GM21723 (cell line): ENCODE data around the gene AEN.

Source experiments
- ATAC-seq: cut with Tn5 transposase; IDR thresholded peaks from one replicate; pipeline ENCODE4 v1.9.1; 2021; ENCODE audit warnings: mild to moderate bottlenecking, moderate library complexity; ENCODE audit not compliant: unreplicated experiment

Gene AEN, protein sequence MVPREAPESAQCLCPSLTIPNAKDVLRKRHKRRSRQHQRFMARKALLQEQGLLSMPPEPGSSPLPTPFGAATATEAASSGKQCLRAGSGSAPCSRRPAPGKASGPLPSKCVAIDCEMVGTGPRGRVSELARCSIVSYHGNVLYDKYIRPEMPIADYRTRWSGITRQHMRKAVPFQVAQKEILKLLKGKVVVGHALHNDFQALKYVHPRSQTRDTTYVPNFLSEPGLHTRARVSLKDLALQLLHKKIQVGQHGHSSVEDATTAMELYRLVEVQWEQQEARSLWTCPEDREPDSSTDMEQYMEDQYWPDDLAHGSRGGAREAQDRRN

DNA sequence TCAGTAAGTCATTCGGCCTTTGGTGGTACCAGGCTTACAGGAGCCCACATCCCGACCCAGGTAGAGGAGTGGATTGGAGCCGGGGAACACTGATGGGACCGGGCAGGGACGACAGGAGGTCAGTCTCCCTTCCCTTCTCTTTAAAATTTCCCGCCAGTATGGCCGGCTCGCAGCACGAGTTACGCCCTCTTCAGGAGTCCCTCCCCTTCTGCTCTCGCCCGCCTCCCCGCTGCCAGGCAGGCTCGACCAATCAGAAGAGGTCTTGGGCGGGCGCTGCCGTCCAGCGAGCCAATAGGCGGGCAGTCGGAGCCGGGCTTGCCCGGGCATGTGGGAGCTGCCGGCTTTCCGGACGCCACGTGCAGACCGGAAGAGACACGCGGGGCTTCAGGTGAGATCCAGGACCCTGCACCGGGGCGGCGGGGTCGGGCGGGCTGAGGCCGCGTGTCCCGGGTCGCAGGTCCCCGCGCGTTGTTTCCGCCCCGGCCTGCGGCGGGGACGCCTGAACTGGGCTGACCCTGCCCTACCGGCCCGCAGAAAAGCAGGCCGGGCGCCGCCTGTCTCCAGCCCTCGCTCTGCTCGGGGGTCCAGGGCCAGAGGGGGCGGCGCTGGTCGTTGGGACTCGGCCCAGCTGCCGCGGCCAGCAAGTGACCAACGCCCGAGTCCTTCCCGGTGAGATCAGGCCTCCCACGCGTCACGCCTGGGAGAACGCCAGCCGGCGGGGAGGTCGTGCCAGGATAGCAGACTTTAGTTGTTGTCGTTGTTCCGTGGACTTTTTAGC, at the start of gene AEN:
Gene AEN (plus strand): TSS at position 346 of the 778 bp plus-strand sequence. CDS start 4,870 bp downstream, outside the sequence.
- peak; percentile 92 for ATAC-seq

DNA sequence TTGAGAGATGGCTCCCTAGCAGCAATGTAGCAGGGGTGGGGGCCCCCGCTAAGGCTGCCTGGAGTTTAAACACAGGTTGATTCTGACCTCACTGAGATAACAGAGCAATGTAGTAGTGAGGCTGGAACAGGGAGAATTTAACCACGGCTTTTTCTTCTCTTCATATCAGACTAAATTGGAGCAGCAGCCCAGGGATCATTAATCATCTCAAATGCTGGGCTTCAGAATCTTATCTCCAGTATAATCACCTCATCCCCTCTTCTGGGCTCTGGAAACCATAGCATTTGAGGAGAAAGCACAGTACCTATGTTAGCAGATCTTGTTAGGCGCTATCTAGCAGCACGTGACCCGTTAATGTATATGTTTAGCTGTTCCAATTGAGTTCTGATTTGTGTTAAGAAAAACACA, 49.3 kb upstream of the AEN start:
- ATAC-seq, result no peak

DNA sequence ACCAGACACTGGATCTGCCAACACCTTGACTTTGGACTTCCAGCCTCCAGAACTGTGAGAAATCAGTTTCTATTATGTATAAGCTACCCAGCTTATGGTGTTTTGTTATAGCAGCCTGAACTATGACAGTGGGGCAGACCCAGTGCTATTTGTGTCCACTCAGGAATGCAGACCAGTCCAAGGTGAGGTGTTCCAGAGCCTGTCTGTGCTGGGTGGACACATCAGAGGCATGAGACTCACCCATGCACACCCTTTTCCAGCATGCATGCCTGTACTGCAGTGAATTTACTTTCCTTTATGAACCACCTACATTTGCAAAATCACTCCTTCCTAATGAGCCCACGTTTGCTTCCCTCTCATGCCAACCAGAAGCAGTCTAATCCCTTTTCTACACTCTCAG, 47.1 kb upstream of the AEN start:
- ATAC-seq, result no peak

DNA sequence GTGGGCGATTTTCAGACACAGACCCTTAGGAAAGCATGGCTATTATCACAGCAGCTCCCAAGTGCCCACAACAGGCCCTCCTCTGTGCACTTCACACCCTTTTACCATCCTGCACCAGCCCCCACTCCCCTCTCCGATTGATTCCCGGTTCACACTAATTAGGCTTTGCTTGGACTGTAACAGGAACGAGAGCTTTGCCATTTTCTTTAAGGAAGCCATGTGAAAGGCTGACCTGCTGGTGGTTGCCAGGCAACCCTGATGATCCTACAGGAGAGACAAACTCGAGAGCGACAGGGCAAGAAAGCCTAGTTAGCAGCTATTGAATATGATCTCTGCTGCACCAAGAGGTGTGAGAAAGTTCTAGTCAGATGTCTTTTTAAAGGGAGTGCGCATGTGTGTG, 46.5 kb upstream of the AEN start:
- ATAC-seq, result no peak

DNA sequence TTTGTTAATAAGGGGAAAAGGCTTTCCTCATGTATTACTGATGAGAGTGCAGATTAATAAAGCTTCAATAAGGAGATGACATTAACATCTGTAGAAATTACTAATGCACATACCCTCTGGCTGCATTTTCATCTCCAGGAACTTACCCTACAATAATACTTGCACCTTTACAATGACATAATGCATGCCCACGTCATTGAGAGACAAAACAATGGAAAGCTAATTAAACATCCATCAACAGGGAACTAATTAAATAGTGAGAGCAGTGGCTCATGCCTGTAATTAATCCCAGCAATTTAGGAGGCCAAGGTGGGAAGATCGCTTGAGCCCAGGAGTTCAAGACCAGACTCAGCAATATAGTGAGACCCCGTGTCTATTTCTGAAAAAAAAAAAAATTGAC, 41.8 kb upstream of the AEN start:
- no peak for ATAC-seq

DNA sequence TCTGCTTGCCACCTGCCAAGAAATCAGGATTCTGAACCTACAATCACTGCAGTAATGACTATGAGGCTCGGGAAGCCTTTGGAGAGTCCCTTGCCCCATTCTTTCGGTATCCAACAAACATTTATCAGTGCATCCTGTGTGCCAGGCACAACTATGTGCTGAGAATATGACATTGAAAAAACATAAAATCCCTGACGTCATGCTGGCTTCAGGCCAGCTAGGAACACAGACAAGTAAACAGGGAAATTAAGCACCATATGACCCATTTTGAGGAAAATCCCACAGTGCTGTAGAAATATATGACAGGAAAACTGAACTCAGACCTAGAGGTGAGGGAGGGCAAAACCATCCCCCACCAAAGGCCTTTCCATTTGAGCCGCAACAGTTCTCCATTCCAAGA, 40.6 kb upstream of the AEN start:
- ATAC-seq, result no peak

DNA sequence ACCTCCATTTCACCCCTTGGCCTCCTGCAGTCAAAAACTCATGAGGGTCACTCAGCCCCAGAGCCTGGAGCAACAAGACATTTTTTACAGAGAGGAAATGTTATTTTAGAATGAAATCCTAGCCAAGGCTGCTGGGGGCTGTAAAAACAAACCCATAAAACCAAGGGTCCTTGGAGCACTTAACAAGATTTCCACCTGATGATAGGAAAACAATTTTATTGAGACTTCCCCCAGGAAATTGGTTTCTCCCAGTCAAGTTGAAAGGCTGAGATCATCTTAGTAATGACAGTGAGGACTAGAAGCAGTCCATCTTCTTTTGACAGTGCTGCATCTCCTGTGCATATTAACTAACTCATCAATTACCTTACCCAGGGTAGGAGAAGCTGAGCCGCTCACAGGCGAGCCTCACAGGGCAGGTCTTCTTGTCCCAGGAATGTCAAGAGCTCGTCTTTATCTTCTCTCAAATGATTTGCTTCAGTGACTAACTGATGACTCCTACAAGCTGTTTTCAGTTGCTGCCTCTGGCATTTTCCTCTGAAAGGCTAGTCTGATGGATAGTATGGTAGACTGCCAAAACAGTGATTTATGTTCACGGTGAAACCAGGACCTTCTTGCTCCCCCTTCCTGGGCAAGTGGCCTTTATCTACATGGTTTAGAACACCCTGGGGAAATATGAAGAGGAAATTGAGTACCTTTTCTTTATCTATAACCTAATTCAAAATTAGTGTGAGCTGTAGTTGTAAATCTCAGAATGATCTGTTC, 34.6 kb upstream of the AEN start:
- ATAC-seq, result no peak

DNA sequence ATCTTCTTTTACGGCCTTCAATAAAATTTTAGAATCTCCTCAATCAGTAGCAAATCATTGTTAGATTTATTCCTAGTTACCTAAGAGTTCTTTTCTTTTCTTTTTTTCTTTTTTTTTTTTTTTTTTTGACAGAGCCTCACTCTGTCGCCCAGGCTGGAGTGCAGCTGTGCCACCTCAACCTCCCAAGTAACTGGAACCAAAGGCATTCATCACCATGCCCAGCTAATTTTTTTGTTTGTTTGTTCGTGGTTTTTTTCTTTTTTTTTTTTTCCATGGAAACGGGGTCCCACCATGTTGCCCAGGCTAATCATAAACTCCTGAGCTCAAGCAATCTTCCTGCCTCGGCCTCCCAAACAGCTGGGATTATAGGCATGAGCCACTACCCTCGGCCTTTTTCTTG, 30.4 kb upstream of the AEN start:
- ATAC-seq, result no peak

DNA sequence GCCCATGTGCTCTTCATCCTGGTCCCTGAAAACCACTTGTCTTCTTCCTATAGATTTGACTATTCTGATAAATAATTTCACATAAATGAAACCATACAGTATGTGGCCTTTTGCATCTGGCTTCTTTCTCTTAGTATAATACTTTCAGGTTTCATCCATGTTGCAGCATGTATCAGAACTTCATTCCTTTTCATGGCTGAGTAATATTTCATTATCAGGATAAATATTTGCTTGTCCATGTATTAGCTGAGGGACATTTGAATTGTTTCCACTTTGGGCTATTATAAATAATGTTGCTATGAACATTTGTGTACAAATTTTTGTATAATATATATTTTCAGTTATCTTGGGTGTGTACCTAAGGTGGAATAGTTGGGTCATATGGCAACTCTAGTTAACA, 29.8 kb upstream of the AEN start:
- no peak for ATAC-seq

DNA sequence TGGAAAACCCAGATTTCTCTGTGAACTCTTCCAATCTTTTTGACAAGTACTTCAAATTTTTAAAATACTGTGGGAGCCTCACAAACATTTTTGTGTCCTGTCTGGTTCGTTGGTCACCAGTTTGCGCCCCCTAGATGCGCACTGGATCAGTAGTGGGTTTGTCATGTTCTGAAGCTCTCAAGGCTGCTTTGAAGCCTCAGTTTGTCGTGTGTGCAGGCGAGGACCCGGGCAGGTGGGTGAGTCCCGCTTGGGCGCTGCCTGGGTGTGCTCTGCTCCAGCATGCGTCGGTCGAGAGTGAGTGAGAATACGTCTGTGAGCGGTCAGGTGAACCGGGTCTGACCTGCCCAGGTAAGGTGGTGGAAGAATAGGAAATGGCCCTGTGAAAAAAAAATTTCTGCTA, 17.3 kb upstream of the AEN start:
- no peak for ATAC-seq

DNA sequence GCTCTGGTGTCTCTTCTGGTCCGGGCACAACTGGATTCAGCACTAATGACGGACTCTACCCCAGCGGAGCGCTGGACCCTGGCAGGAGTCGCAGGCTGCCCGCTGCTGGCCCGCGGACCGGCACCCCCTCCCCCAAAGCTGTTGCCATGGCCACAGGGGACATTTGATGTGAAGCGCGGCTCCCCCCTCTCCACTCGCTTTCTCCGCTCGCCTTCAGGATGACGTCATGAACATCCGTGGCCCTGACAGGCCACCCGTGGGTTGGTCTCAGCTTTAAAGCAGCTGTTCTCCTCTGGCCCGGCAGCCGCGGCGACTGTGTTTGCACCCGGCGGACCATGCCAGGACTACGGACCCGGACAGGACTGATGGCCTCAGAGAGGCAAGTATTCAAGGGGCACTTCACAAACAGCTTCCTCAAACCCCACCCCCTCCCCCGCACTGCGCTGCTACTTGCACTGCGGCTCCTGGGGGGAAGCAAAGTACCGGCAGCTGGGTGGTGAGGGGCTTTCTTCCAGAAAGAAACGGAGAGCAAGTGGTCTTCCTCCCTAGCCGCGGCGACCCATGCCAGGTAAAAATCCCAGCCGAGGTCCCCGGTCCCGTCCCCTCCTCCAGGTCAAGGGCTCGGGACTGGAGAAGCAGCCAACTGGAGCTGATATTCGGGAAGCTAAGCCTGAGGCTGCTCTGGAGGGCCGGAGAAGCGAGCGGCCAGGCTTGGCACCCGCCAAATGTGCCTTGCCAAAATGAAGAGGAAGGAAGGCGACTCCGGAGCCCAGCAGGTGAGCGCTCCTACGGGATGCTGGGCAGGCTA, 16.6 kb upstream of the AEN start:
- no peak for ATAC-seq

DNA sequence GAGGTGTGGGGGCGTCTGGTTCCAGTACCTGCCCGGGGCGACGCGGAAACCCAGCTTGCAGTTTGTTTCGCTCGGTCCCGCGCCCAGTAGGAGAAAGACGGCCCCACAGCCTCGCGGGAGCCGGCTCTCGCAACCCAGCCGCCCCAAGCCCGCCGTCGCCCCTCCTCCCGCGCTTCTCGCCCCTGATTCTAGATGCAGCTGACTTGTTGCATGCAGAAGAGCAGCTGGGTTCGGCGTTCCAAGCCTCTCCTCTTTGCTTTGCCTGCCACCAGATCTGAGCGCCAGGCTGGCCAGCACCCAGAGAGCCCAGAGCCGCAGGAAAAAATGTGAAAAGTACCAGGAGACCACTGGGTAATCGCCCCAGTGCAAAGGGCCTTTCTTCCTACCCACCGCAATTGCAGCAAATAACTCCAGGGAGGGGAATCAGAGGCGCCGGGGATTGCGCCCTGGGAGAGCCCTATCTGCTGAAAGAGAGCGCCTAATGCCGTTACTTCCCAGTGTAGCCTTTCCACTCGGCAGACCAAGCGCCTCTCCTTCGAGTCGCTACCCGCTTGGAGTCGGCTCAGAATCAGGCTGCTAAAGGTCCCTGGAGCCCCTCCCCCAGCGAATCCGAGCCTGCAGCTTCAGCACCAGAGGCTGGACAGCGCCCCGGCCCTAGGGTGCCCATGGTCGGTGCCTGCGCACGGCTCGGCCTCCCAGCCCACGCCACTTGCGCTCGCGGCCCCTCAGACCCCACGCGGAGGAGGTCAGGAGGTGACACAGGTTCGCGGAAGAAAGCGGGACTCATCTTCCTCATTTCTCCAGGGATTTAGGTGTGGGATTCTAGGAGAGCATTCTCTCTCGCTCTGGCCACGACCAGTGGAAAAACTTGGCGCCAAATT, 15.7 kb upstream of the AEN start:
- ATAC-seq, result no peak

DNA sequence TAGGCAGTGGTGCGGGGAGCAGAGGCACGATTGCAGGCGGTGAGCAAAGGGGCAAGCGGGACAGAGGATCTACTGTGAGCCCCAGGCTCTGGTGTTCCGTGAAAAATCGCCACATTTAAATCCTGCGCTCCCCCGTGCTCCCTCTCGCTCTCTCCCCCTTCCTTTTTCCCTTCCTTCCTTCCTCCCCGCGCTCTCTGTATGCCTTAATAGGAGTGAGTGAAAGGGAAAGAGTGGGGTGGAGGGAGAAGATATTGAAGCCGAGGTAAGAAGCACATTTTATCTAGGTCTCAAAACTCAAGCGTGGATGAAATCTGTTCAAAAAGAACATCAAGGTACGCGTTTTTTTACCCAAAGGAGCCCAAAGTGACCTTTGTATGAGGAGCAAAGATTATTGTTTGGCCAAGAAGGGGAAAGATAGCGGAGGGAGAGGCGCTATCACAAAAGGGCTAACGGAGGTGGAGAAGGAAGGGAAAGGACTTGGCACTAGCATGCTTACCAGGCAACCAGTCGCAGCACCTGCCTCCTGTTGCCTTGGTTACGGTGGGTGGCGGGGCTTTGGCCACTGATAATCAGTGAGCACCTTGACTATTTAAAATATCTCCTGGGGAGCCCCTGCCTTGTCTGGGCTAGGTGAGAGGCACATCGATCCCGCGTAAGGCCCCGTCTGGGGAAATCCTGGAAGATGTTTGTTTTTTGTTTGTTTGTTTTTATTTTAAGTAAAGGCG, 14.9 kb upstream of the AEN start:
- no peak for ATAC-seq

DNA sequence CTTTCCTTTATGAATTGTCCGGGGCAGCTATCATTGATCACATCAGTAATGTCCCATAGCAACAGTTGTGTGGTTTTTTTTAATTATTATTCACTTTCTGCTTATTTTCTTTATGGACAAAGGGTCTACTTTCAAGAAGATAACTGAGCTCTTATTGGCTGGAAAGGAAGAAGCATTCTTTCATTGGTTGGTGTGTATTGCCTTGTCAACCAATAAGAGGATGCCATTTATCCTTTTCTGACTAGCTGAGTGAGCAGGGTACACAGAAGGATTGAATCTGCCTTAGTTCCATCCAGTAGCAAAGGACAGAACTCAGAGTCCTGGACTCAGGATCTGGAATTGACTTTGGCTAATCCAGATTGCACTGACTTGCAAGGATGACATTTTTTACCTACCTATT, 13.2 kb upstream of the AEN start:
- ATAC-seq, result no peak

DNA sequence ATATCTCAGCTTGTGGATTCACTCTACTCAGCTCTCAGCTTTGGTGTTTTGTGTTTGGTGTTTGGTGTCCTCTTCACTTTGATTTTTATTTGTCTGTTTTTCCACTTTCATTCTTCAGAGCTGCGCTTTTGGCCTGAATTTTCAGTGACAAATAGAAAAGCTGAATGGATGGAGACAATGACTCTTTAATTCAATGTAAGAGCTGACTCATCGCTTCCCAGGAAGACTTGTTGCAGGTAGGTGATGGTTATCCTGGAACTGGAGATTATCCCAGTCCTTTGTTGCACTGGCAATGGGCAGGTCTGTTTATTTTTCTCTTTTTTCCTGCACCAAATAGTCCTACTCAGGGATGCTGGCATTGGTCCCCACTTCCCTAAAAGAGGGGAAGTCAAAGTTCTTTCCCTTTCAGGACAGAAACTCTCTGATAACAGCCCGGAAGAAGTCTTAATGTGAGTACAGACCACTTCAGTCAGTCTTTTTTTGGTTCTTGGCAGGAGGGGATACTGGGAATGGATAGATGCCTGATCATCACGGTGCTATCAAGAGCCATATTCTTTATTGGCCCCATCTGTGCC, 12.4 kb upstream of the AEN start:
- no peak for ATAC-seq

DNA sequence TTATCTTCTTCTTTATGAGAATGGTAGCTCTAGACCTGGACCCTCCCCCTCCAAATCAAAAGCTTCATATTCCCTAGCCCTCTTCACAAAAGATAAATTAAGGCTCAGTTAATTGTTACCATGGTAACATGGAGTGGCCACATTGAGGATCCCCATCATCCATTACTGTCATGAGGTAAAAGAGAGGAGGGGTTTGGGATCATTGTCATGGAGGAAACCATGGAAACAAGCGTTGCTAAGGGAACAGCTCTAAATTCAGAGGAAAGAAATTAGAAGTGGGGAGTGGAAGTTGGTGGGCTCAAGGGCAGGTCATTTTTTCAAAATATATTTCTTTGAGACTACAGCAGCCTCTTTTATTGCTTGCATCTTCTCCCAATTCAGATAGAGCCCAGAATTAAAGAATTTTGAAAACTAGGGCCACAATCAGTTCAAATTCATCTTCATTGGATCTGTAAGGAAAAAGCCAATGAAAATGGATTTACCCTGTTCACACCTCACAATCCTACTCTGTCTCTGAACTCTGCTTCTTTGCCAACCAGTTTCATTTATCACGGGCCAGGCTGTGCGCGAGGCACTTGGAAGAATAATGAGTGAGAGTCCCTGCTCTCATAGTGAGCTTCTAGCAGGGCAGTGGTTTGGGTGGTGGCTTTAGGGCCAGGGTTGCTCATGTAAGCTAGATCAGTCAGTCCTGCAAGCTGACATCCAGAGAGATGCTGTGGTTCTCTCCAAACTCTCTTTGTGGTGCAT, 11.6 kb upstream of the AEN start:
- ATAC-seq, result no peak

DNA sequence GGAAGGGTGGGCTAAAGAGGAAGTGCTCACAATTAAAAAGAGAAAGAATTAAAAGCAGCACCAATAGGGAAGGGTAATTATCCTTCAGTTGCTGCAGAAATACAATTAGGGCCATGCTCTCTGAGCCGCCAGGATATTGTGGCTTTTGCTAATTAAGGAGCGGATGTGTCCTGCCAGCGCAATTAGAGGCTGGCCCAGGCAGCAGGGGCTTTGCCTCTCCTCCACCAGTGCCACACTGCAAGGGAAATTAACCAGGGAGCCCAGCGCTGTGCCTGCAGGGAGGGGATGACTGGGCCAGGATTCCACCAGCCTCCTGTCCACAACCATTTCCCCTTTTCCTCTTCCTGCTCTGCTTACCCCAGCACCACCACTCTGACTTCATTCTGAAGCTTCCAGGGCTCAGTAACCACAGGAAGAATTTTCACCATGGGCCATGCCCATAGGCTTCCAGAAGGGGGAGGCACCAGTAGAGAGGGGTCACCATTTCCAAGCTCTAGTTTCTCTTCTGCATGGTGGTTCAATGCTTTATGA, 10.4 kb upstream of the AEN start:
- ATAC-seq, result no peak

DNA sequence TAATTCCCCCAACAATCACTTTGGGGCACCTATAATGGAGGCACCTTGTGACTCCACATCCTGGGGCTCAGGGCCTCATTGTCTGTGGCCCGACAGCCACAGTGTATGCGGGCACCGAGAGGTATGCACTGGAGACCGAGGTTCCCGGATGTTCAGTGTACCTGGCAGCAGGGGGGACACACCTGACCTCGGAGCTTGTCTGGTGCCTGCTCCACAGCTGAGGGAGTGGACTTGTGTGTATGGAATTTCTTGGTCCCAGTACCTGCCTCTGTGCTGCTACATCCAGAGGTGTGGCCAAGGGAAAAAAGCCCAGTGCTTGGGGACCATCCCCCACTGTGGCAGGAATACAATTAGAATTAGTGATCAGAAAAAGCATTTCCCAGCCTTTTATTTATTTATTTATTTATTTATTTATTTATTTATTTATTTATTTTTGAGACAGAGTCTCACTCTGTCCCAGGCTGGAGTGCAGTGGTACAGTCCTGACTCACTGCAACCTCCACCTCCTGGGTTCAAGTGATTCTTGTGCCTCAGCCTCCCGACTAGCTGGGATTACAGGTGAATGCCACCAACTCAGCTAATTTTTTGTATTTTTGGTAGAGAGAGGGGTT, 8.8 kb upstream of the AEN start:
- no peak for ATAC-seq
